Mesenchymal stem cell (in vitro differentiated cells and primary cell): ENCODE measurements around the gene RIMS3.

Source experiments
- DNase-seq: peaks from one replicate; pipeline ENCODE4 v3.0.0-alpha.2; 2013
- H2AFZ ChIP-seq: one replicate; pipeline ENCODE4 v1.6.1; 2013; ENCODE audit warnings: low read depth, mild to moderate bottlenecking, control low read depth, inconsistent platforms, low read length, moderate library complexity
- H2AK5ac ChIP-seq: 2 replicates; pipeline ENCODE4 v1.6.1; 2013; ENCODE audit warnings: low read length, moderate library complexity, mild to moderate bottlenecking, inconsistent platforms; ENCODE audit not compliant: severe bottlenecking
- H2BK120ac ChIP-seq: one replicate; pipeline ENCODE4 v1.6.1; 2013; ENCODE audit warnings: low read depth, mild to moderate bottlenecking, inconsistent platforms, low read length, moderate library complexity
- H2BK12ac ChIP-seq, 2 experiments: one replicate each; pipeline ENCODE4 v1.6.1; 2013; ENCODE audit warnings: inconsistent platforms in 2 of 2, low read length in 2 of 2, mild to moderate bottlenecking in 2 of 2, moderate library complexity in 2 of 2, control low read depth in 1 of 2
- H2BK15ac ChIP-seq: one replicate; pipeline ENCODE4 v1.6.1; 2013; ENCODE audit warnings: mild to moderate bottlenecking, low read depth, inconsistent platforms; ENCODE audit not compliant: poor library complexity, severe bottlenecking
- H2BK5ac ChIP-seq: 2 replicates; pipeline ENCODE4 v1.6.1; 2013; ENCODE audit warnings: low read depth, mild to moderate bottlenecking, low read length, control low read depth, inconsistent platforms; ENCODE audit not compliant: poor library complexity, severe bottlenecking
- H3K14ac ChIP-seq, 2 experiments: one replicate each; pipeline ENCODE4 v1.6.1; 2013; ENCODE audit warnings: inconsistent platforms in 2 of 2, low read length in 2 of 2, control low read depth in 1 of 2, mild to moderate bottlenecking in 1 of 2, moderate library complexity in 1 of 2
- H3K18ac ChIP-seq, 2 experiments: one replicate each; pipeline ENCODE4 v1.6.1; 2013; ENCODE audit warnings: inconsistent platforms in 2 of 2, low read length in 2 of 2, control low read depth in 1 of 2, low read depth in 1 of 2, mild to moderate bottlenecking in 1 of 2
- H3K23ac ChIP-seq, 2 experiments: one replicate each; pipeline ENCODE4 v1.6.1; 2013; ENCODE audit warnings: inconsistent platforms in 2 of 2, low read length in 2 of 2, mild to moderate bottlenecking in 2 of 2, moderate library complexity in 2 of 2, control low read depth in 1 of 2
- H3K27ac ChIP-seq: 2 replicates; pipeline ENCODE4 v1.5.1; 2013; ENCODE audit warnings: mild to moderate bottlenecking, moderate library complexity, low read length, control low read depth, inconsistent platforms; ENCODE audit not compliant: poor library complexity, severe bottlenecking
- H3K27me3 ChIP-seq, 2 experiments: 2 replicates each; pipeline versions ENCODE4 v1.6.1 to v1.7.0; 2013; ENCODE audit warnings: low read length in 2 of 2, mild to moderate bottlenecking in 2 of 2, moderate library complexity in 2 of 2, control low read depth in 1 of 2, inconsistent platforms in 1 of 2; ENCODE audit not compliant: control insufficient read depth in 1 of 2, insufficient read depth in 1 of 2
- H3K36me3 ChIP-seq, 2 experiments: 2 replicates each; pipeline versions ENCODE4 v1.6.1 to v1.7.0; 2013; ENCODE audit warnings: low read length in 2 of 2, control low read depth in 1 of 2, inconsistent platforms in 1 of 2, low read depth in 1 of 2, mild to moderate bottlenecking in 1 of 2; ENCODE audit not compliant: insufficient read depth in 2 of 2, control insufficient read depth in 1 of 2
- H3K4ac ChIP-seq, 2 experiments: one replicate each; pipeline ENCODE4 v1.6.1; 2013; ENCODE audit warnings: inconsistent platforms in 2 of 2, low read length in 2 of 2, mild to moderate bottlenecking in 2 of 2, moderate library complexity in 2 of 2, control low read depth in 1 of 2, low read depth in 1 of 2
- H3K4me1 ChIP-seq: 2 replicates; pipeline ENCODE4 v1.6.1; 2013; ENCODE audit warnings: low read depth, low read length, control low read depth; ENCODE audit not compliant: control insufficient read depth, insufficient read depth
- H3K4me2 ChIP-seq: 2 replicates; pipeline ENCODE4 v1.6.1; 2013; ENCODE audit warnings: low read length, mild to moderate bottlenecking, inconsistent platforms; ENCODE audit not compliant: poor library complexity, severe bottlenecking
- H3K4me3 ChIP-seq, 2 experiments: 2 replicates each; pipeline versions ENCODE4 v1.5.1 to v1.7.0; 2013; ENCODE audit warnings: low read length in 2 of 2, mild to moderate bottlenecking in 2 of 2, control low read depth in 1 of 2, low read depth in 1 of 2; ENCODE audit not compliant: insufficient read depth in 1 of 2
- H3K79me1 ChIP-seq: replicated peaks from 2 replicates; pipeline ENCODE4 v1.6.1; 2013; ENCODE audit warnings: mild to moderate bottlenecking, control low read depth, low read length, inconsistent platforms; ENCODE audit not compliant: poor library complexity, severe bottlenecking
- H3K9ac ChIP-seq: 2 replicates; pipeline ENCODE4 v1.7.0; 2013; ENCODE audit warnings: mild to moderate bottlenecking, low read length, moderate library complexity
- H3K9me3 ChIP-seq: 2 replicates; pipeline ENCODE4 v1.7.0; 2013; ENCODE audit warnings: mild to moderate bottlenecking, low read length; ENCODE audit not compliant: control insufficient read depth
- H4K8ac ChIP-seq: one replicate; pipeline ENCODE4 v1.6.1; 2013; ENCODE audit warnings: inconsistent platforms, mild to moderate bottlenecking, low read length, moderate library complexity
- H4K91ac ChIP-seq: one replicate; pipeline ENCODE4 v1.6.1; 2013; ENCODE audit warnings: mild to moderate bottlenecking, low read length, inconsistent platforms
- WGBS: methylation state at CpG from one replicate; pipeline ENCODE4 v1.1.7; 2013; ENCODE audit warnings: mixed read lengths; 5-methylcytosine and 5-hydroxymethylcytosine counted together

The RIMS3 gene

GRCh38 chr1:40626383-40626770 lies 39.1 kb downstream of the RIMS3 start:
- Histone ChIP-seq H3K79me1 (no peaks in the 10 kb centered on the region), H2BK120ac (no peak overlapping the region), H2BK5ac (no peak overlapping the region), H3K9ac (no peak overlapping the region), H3K4me3 (no peak overlapping the region), H3K4me2 (no peak overlapping the region), H3K18ac (no peak overlapping the region), H3K4ac (no peak overlapping the region), H2AK5ac (no peak overlapping the region), H4K91ac (no peak overlapping the region), H3K14ac (no peak overlapping the region), H3K36me3 (no peaks in the 10 kb centered on the region), H2BK15ac (no peak overlapping the region), H3K9me3 (no peaks in the 10 kb centered on the region), H2BK12ac (no peak overlapping the region), H3K27ac (no peak overlapping the region), H4K8ac (no peak overlapping the region), H3K23ac (no peak overlapping the region), H3K27me3 (peaks cover 20 to 59% of the 10 kb centered on the region in 2 experiments), H2AFZ (no peak overlapping the region), H3K4me1 (peaks cover 5% of the 10 kb centered on the region)
- no peak for DNase-seq
- WGBS = 92% methylated on average over 10 of the region's 10 CpGs

DNA sequence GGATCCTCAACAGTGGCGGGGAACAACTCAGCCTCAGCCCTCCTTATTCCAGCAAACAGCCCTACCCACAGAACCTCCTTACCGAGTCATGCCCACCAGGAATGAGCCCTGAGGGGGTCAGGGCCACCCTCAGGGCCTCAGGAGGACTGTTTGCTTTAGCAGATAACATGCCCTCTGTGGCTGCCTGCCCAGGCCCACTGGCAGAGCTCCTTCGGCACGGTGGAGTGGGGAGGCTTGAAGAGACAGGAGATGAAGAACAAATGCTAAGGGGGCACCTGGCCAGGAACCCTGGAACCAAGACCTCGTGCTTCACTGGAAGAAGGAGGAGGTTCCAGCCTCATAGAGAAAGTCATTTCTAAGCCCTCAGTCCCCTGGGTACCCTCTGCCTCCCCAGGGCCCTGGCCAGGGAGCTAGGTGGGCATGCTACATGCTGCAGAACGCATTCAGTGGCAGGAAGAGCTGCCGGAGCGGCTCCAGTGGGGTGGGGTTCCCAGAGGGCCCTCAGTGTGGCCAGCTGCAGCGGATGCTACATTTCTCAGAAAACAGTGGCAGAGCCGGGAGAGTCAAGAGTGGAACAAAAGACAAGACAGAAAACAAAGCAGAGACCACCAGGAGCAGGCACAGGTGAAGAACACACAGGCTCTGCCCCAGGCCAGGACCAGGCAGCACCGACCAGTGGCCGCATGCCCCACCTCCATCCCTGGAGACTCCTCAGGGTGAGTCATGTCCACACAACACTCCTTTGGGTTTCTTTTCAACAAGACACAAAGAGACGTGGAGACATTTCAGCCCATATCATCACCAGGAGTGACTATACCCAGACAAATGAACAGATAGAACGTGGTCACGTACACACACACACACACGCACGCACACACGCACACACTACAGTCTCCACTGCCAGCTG lies 39.8 kb downstream of the RIMS3 start:
- H3K4me1 ChIP-seq = peaks cover 5% of the 10 kb centered on the region

GRCh38 chr1:40625076-40625475 lies 40.4 kb downstream of the RIMS3 start:
- Histone ChIP-seq H2BK5ac (no peak overlapping the region), H3K4me3 (no peak overlapping the region), H3K36me3 (no peaks in the 10 kb centered on the region), H3K4me1 (peaks cover 5% of the 10 kb centered on the region), H2BK12ac (no peak overlapping the region), H2AK5ac (no peak overlapping the region), H3K18ac (no peak overlapping the region), H3K9ac (no peak overlapping the region), H3K4ac (no peak overlapping the region), H4K91ac (no peak overlapping the region), H3K27ac (no peak overlapping the region), H2AFZ (no peak overlapping the region), H3K23ac (no peak overlapping the region), H4K8ac (no peak overlapping the region), H3K27me3 (peaks cover 20 to 72% of the 10 kb centered on the region in 2 experiments), H2BK120ac (no peak overlapping the region), H3K9me3 (peaks cover 8% of the 10 kb centered on the region), H3K4me2 (no peak overlapping the region), H3K79me1 (no peaks in the 10 kb centered on the region), H3K14ac (no peak overlapping the region), H2BK15ac (no peak overlapping the region)
- 74% methylated on average over 4 of the region's 4 CpGs for WGBS
- no peak for DNase-seq

More for the DNA sequence above, 39.8 kb downstream of the RIMS3 start:
- no peak overlapping the region for H4K8ac ChIP-seq
- H3K4me2 ChIP-seq = no peak overlapping the region
- H2AFZ ChIP-seq = no peak overlapping the region
- no peaks in the 10 kb centered on the region for H3K79me1 ChIP-seq
- H3K23ac ChIP-seq = no peak overlapping the region
- peak; percentile 12 for DNase-seq
- WGBS = 85% methylated on average over 18 of the region's 18 CpGs
- no peak overlapping the region for H3K27ac ChIP-seq
- H3K9ac ChIP-seq = no peak overlapping the region
- H2BK5ac ChIP-seq = no peak overlapping the region
- no peak overlapping the region for H2AK5ac ChIP-seq
- H2BK12ac ChIP-seq = no peak overlapping the region
- peak overlapping the region in 1 of 2 experiments; percentile 42 for H3K14ac ChIP-seq
- H3K9me3 ChIP-seq = peaks cover 2% of the 10 kb centered on the region
- no peak overlapping the region for H3K18ac ChIP-seq
- peaks cover 20 to 65% of the 10 kb centered on the region in 2 experiments for H3K27me3 ChIP-seq
- H2BK15ac ChIP-seq = no peak overlapping the region
- no peak overlapping the region for H3K4ac ChIP-seq
- H2BK120ac ChIP-seq = no peak overlapping the region
- no peaks in the 10 kb centered on the region for H3K36me3 ChIP-seq
- H4K91ac ChIP-seq = no peak overlapping the region
- no peak overlapping the region for H3K4me3 ChIP-seq

DNA sequence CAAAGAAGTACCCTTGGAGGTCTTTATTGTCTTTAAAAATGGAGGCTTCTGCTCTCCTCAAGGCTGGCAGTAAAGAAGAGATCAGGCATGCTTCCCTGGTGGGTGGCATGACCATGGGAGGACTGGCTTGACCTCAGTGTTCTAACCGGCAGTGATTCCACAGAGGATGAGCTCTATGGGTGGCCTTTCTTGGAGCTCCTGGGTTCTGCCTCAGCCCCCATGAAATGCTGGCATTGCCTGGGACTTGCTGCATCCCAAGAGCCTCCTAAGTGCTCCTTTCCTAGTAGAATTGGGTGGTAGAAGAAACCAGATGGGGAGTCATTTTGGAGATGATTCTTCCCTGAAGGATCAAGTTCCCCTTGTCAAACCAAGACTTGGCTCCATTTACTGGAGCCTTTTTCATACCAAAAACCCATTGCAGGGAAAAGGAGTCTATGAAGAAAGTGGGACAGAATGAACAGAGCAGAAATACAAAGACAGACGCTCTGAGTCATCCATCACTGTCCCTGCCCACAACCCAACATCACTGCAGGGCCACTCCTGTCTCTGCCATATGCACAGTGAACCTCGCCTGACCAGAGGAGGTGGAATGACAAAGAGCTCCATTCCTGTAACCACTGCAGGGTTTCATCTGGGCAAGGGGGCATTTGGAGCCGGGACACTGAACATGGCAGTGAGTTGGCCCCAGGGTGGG lies 42.4 kb downstream of the RIMS3 start:
- Histone ChIP-seq H3K4ac (no peak overlapping the region), H3K79me1 (no peaks in the 10 kb centered on the region), H3K9ac (no peak overlapping the region), H3K9me3 (peaks cover 15% of the 10 kb centered on the region), H3K14ac (no peak overlapping the region), H2AFZ (no peak overlapping the region), H2AK5ac (no peak overlapping the region), H4K91ac (no peak overlapping the region), H3K4me2 (no peak overlapping the region), H3K27ac (no peak overlapping the region), H3K23ac (no peak overlapping the region), H3K36me3 (no peaks in the 10 kb centered on the region), H2BK120ac (no peak overlapping the region), H3K18ac (no peak overlapping the region), H3K4me3 (no peak overlapping the region), H2BK5ac (no peak overlapping the region), H2BK15ac (no peak overlapping the region), H2BK12ac (no peak overlapping the region), H3K4me1 (peaks cover 5% of the 10 kb centered on the region), H4K8ac (no peak overlapping the region), H3K27me3 (peaks cover 20 to 68% of the 10 kb centered on the region in 2 experiments)
- no peak for DNase-seq
- WGBS = 87% methylated on average over 4 of the region's 4 CpGs
